Uterus (tissue), 4 donors: Measurements from ENCODE around the gene TSPYL2. TPM values are rescaled to one million over a fixed set of nuclear protein-coding genes. Genes with fewer than 3 reads are reported as not detected.

ENCODE experiments used
- DNase-seq, 2 donors: peaks; one replicate each; pipeline ENCODE4 v3.0.0-alpha.2; 2019 to 2020
- H3K27ac ChIP-seq, 2 donors: fragments of 200-600 bp; sonication (generic); 1 replicate in 1 of 2; 2 replicates in 1 of 2; pipeline ENCODE4 v1.5.1; 2016 to 2018
- H3K27me3 ChIP-seq, 2 donors: fragments of 200-600 bp; sonication (generic); one replicate each; pipeline ENCODE4 v1.5.1; 2018 to 2019; ENCODE audit warnings: control low read depth in 1 of 2
- H3K36me3 ChIP-seq, 2 donors: fragments of 200-600 bp; sonication (generic); one replicate each; pipeline ENCODE4 v1.5.1; 2019; ENCODE audit warnings: control low read depth in 1 of 2
- H3K4me1 ChIP-seq, 2 donors: fragments of 200-600 bp; sonication (generic); one replicate each; pipeline ENCODE4 v1.5.1; 2018 to 2019; ENCODE audit warnings: control low read depth in 1 of 2
- H3K4me3 ChIP-seq, 2 donors: fragments of 200-600 bp; sonication (generic); 1 replicate in 1 of 2; 2 replicates in 1 of 2; pipeline ENCODE4 v1.5.1; 2018 to 2019; ENCODE audit warnings: mild to moderate bottlenecking in 1 of 2
- H3K9me3 ChIP-seq, 2 donors: fragments of 200-600 bp; sonication (generic); one replicate each; pipeline ENCODE4 v1.5.1; 2019; ENCODE audit warnings: control low read depth in 1 of 2
- POLR2A ChIP-seq, 2 donors: fragments of 450-650 bp; IDR thresholded peaks; one replicate each; pipeline ENCODE4 v1.6.1; 2016; ENCODE audit warnings: antibody characterized with exemption in 2 of 2, mild to moderate bottlenecking in 1 of 2, moderate library complexity in 1 of 2
- intact Hi-C: fragments of 100-400 bp; cut with DNase I; formaldehyde crosslinking; loops from one replicate; pipeline ENCODE4 v1.15.1; 2023; ENCODE audit warnings: low total_unique reads
- total RNA-seq, 4 donors: library from RNA; depleted of rRNA in 3 of 4; stranded (reverse); fragments of >200 nt in 3 of 4; gene quantifications; one replicate each; pipeline versions ENCODE4 v1.1.0 to v1.2.4, GENCODE V29; 2014 to 2023
- TF ChIP-seq, protein P1 (sequence below), 4 experiments: fragments of 200-600 bp in 2 of 4; fragments of 450-650 bp in 2 of 4; sonication (generic) in 2 of 4; IDR thresholded peaks; one replicate each; pipeline ENCODE4 v1.5.1; 2016 to 2019; ENCODE audit warnings: antibody characterized with exemption in 4 of 4, mild to moderate bottlenecking in 2 of 4, moderate library complexity in 1 of 4
- donor health status: DM: yes; HTN: yes; CAD: no.

TSPYL2 gene
- total RNA-seq, 4 donors from 2014 or later = 19.5 to 152 (median 30.7) TPM

DNA sequence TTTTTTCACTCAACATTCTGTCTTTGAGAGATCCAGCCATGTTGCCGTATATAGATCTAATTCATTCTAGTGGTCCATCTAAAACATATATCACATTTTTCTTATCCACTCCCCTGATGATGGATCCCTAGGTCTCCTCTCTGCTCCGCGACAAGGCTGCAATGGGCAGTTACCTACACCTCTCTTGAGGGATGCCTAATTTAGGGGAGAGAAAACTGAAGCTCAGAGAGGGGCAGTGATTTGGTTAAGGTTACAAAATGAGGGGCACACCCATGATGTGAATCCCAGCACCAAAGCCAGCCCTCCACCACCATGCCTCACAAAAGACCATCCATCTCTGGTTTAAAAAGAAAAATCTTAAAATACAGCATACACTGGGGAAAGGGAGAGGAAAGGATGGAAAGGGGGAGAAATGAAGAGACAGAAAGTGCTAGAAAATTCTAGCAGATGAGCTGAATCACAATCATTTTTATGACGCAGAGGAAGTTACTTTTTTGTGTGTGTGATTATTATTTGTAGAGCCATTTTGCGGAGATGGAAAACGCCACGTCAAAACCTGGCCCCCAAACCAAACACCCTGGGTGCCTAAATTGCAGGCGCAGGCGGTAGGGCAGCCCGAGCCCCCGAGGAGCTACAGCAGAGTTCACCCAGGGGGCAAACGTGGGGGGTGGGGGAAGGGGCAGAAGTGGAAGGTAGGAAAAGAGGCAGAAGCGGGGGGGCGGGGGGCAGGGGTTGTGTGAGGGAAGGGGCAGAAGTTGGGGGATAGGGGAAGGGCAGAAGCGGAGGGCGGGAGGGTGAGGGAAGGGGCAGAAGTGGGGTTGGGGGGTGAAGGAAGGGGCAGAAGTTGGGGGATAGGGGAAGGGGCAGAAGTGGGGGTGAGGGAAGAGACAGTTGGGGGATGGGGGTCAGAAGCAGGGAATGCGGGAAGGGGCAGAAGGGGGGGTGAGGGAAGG lies 1.3 kb upstream of the TSPYL2 start:
- TF ChIP-seq, protein P1, sequence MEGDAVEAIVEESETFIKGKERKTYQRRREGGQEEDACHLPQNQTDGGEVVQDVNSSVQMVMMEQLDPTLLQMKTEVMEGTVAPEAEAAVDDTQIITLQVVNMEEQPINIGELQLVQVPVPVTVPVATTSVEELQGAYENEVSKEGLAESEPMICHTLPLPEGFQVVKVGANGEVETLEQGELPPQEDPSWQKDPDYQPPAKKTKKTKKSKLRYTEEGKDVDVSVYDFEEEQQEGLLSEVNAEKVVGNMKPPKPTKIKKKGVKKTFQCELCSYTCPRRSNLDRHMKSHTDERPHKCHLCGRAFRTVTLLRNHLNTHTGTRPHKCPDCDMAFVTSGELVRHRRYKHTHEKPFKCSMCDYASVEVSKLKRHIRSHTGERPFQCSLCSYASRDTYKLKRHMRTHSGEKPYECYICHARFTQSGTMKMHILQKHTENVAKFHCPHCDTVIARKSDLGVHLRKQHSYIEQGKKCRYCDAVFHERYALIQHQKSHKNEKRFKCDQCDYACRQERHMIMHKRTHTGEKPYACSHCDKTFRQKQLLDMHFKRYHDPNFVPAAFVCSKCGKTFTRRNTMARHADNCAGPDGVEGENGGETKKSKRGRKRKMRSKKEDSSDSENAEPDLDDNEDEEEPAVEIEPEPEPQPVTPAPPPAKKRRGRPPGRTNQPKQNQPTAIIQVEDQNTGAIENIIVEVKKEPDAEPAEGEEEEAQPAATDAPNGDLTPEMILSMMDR (IDR thresholded peaks at IDR 0.05) = no peak
- TF ChIP-seq POLR2A (IDR thresholded peaks at IDR 0.05) = no peak
- Histone ChIP-seq H3K9me3 (no peaks in the 10 kb centered on the region), H3K27ac (peak overlapping the region; percentile 85 to 89), H3K4me3 (peak overlapping the region; percentile 17 to 24), H3K4me1 (no peaks in the 10 kb centered on the region), H3K27me3 (no peaks in the 10 kb centered on the region), H3K36me3 (no peaks in the 10 kb centered on the region)
- no peak for DNase-seq
- intact Hi-C loops = no loop called here

- DNase-seq = no peak
- TF ChIP-seq, protein P1 (IDR thresholded peaks at IDR 0.05) = no peak
- TF ChIP-seq POLR2A (IDR thresholded peaks at IDR 0.05) = no peak
- Histone ChIP-seq H3K27ac (peak overlapping the region; percentile 88 to 96), H3K27me3 (no peaks in the 10 kb centered on the region), H3K9me3 (no peaks in the 10 kb centered on the region), H3K4me1 (no peaks in the 10 kb centered on the region), H3K36me3 (no peaks in the 10 kb centered on the region), H3K4me3 (peak overlapping the region; percentile 62 to 63)
- intact Hi-C loops = no loop called here
Measured at GRCh38 chrX:53082773-53083616, 828 bp downstream of the TSPYL2 start.

DNA sequence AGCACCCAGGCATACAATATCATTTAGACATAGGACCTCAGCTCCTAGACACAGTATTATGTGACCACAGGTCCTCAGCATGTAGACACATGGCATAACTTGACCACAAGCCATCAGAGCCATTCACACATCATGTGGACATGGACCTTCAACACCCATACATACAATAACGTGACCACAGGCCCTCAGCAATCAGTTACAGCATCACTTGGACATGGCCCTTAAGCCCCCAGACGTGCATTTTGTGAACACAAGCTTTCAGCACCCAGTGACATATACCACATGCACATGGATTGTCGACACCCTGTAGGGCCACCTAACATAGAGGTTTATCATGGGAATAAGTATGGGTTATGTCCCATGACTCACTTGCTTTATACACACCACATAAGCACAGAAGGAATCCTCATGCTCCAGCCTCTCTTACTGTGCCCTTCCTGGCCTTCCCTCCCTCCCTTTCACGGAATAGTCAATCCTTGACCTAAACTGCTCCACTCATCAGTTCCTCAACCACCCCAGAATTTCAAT lies 1.9 kb downstream of the TSPYL2 start:
- TF ChIP-seq POLR2A (IDR thresholded peaks at IDR 0.05) = no peak
- TF ChIP-seq, protein P1 (IDR thresholded peaks at IDR 0.05) = no peak
- peak overlapping the region; percentile 88 to 96 for H3K27ac ChIP-seq
- no peaks in the 10 kb centered on the region for H3K9me3 ChIP-seq
- peak overlapping the region in 1 of 2 donors; percentile 63 for H3K4me3 ChIP-seq
- no peak for DNase-seq
- H3K4me1 ChIP-seq = no peaks in the 10 kb centered on the region
- no peaks in the 10 kb centered on the region for H3K36me3 ChIP-seq
- no peaks in the 10 kb centered on the region for H3K27me3 ChIP-seq
- intact Hi-C loops = no loop called here

GRCh38 chrX:53084863-53085262 lies 2.7 kb downstream of the TSPYL2 start:
- TF ChIP-seq POLR2A (IDR thresholded peaks at IDR 0.05) = no peak
- TF ChIP-seq, protein P1 (IDR thresholded peaks at IDR 0.05) = no peak
- Histone ChIP-seq H3K27me3 (no peaks in the 10 kb centered on the region), H3K4me3 (peak overlapping the region in 1 of 2 donors; percentile 63), H3K9me3 (no peaks in the 10 kb centered on the region), H3K27ac (peak overlapping the region; percentile 88 to 96), H3K4me1 (no peaks in the 10 kb centered on the region), H3K36me3 (no peaks in the 10 kb centered on the region)
- DNase-seq = no peak
- intact Hi-C loops = no loop called here
